HCT116 (cell line): ENCODE data around the gene MCF2L2.

ENCODE experiments used
- CEBPB ChIP-seq: IDR thresholded peaks from 2 replicates; pipeline ENCODE4 v1.6.1; 2012; ENCODE audit warnings: low read depth
- EGR1 ChIP-seq: IDR thresholded peaks from 2 replicates; pipeline ENCODE4 v1.6.1; 2012; ENCODE audit warnings: low read depth
- ELF1 ChIP-seq: IDR thresholded peaks from 2 replicates; pipeline ENCODE4 v1.6.1; 2012; ENCODE audit warnings: low read depth, borderline replicate concordance
- EZH2 ChIP-seq: fragments of 200-600 bp; sonication (generic); IDR thresholded peaks from 2 replicates; pipeline ENCODE4 v1.6.1; 2017; ENCODE audit warnings: antibody characterized with exemption, mixed run types
- EZH2phosphoT487 ChIP-seq: fragments of 200-600 bp; IDR thresholded peaks from 2 replicates; pipeline ENCODE4 v1.6.1; 2018; ENCODE audit warnings: antibody characterized with exemption, borderline replicate concordance
- JUND ChIP-seq: IDR thresholded peaks from 2 replicates; pipeline ENCODE4 v1.6.1; 2012
- POLR2A ChIP-seq: IDR thresholded peaks from 2 replicates; pipeline ENCODE4 v1.7.0; 2011; ENCODE audit warnings: borderline replicate concordance; ENCODE audit not compliant: insufficient read depth, insufficient read length; ENCODE audit errors: extremely low read depth
- POLR2AphosphoS5 ChIP-seq: IDR thresholded peaks from 2 replicates; pipeline ENCODE4 v1.6.1; 2011; ENCODE audit warnings: mild to moderate bottlenecking, low read depth, low read length, moderate library complexity
- RAD21 ChIP-seq: IDR thresholded peaks from 2 replicates; pipeline ENCODE4 v1.6.1; 2012; ENCODE audit warnings: low read depth, mild to moderate bottlenecking
- TCF7L2 ChIP-seq: IDR thresholded peaks from 2 replicates; pipeline ENCODE4 v1.7.0; 2011; ENCODE audit warnings: borderline replicate concordance, inconsistent platforms; ENCODE audit not compliant: insufficient read depth, insufficient read length; ENCODE audit errors: extremely low read depth
- YY1 ChIP-seq: IDR thresholded peaks from 2 replicates; pipeline ENCODE4 v1.6.1; 2011; ENCODE audit warnings: low read length, low read depth, moderate library complexity, mild to moderate bottlenecking; ENCODE audit not compliant: insufficient replicate concordance; ENCODE audit errors: extremely low read depth
- TF ChIP-seq, protein P1 (sequence below), 3 experiments: fragments of 200-600 bp in 1 of 3; sonication (generic) in 1 of 3; IDR thresholded peaks in 2 of 3; conservative IDR thresholded peaks in 1 of 3; 2 replicates each; pipeline ENCODE4 v1.5.1; 2012 to 2017; ENCODE audit warnings: low read depth in 2 of 3, low read length in 2 of 3, antibody characterized with exemption in 1 of 3, borderline replicate concordance in 1 of 3, control low read depth in 1 of 3, mild to moderate bottlenecking in 1 of 3, mixed read lengths in 1 of 3, mixed run types in 1 of 3, moderate library complexity in 1 of 3; ENCODE audit not compliant: insufficient read depth in 1 of 3
- TF ChIP-seq, protein P2 (sequence below): IDR thresholded peaks from 2 replicates; pipeline ENCODE4 v1.6.1; 2012; ENCODE audit warnings: low read depth

DNA sequence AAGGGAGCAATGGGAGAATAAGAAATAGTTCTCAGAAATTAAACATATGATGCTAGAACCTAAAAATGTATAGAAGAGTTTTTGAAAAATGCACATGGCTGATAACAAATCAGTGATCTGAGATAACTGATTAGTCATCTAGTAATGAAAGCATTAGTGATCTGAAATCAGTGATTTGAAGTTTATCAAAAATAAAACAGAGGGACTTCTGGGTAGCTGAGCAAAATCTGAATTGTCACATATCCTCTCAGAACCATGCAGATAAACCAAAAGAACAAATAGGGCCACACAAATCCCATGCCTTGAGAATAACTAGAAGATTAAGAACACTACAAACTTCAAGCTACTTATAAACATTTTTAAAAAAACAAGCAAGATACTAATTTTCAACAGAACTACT is 71.5 kb downstream of the MCF2L2 start:
- TF ChIP-seq, protein P1, sequence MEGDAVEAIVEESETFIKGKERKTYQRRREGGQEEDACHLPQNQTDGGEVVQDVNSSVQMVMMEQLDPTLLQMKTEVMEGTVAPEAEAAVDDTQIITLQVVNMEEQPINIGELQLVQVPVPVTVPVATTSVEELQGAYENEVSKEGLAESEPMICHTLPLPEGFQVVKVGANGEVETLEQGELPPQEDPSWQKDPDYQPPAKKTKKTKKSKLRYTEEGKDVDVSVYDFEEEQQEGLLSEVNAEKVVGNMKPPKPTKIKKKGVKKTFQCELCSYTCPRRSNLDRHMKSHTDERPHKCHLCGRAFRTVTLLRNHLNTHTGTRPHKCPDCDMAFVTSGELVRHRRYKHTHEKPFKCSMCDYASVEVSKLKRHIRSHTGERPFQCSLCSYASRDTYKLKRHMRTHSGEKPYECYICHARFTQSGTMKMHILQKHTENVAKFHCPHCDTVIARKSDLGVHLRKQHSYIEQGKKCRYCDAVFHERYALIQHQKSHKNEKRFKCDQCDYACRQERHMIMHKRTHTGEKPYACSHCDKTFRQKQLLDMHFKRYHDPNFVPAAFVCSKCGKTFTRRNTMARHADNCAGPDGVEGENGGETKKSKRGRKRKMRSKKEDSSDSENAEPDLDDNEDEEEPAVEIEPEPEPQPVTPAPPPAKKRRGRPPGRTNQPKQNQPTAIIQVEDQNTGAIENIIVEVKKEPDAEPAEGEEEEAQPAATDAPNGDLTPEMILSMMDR (IDR thresholded peaks at IDR 0.05 in 2 of 3, conservative IDR thresholded peaks at IDR 0.05 in 1 of 3; ENCODE audit: borderline replicate concordance in 1 of 3, insufficient read depth in 1 of 3, low read depth in 2 of 3, low read length in 2 of 3), result no peak
- TF ChIP-seq ELF1, result no peak
- TF ChIP-seq POLR2AphosphoS5, result no peak
- TF ChIP-seq JUND, result no peak
- TF ChIP-seq EZH2phosphoT487, result no peak
- no peak for TF ChIP-seq POLR2A
- TF ChIP-seq TCF7L2, result no peak
- no peak for TF ChIP-seq RAD21
- TF ChIP-seq EGR1, result no peak
- TF ChIP-seq YY1, result no peak
- TF ChIP-seq, protein P2, sequence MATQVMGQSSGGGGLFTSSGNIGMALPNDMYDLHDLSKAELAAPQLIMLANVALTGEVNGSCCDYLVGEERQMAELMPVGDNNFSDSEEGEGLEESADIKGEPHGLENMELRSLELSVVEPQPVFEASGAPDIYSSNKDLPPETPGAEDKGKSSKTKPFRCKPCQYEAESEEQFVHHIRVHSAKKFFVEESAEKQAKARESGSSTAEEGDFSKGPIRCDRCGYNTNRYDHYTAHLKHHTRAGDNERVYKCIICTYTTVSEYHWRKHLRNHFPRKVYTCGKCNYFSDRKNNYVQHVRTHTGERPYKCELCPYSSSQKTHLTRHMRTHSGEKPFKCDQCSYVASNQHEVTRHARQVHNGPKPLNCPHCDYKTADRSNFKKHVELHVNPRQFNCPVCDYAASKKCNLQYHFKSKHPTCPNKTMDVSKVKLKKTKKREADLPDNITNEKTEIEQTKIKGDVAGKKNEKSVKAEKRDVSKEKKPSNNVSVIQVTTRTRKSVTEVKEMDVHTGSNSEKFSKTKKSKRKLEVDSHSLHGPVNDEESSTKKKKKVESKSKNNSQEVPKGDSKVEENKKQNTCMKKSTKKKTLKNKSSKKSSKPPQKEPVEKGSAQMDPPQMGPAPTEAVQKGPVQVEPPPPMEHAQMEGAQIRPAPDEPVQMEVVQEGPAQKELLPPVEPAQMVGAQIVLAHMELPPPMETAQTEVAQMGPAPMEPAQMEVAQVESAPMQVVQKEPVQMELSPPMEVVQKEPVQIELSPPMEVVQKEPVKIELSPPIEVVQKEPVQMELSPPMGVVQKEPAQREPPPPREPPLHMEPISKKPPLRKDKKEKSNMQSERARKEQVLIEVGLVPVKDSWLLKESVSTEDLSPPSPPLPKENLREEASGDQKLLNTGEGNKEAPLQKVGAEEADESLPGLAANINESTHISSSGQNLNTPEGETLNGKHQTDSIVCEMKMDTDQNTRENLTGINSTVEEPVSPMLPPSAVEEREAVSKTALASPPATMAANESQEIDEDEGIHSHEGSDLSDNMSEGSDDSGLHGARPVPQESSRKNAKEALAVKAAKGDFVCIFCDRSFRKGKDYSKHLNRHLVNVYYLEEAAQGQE, result no peak
- TF ChIP-seq EZH2, result no peak
- TF ChIP-seq CEBPB, result no peak
